ENCODE results near the gene BIVM. TPM values are rescaled to one million over a fixed set of nuclear protein-coding genes. Genes with fewer than 3 reads are reported as not detected.

BIVM gene
- polyA plus RNA-seq, 4 donors: 40.5 to 69.1 (median 50.2) TPM

- DNase-seq (ENCODE audit: low read depth in 4 of 4, low spot score in 3 of 4): no peak
These were observed 78.4 kb downstream of the BIVM start for GRCh38 chr13:102877303-102877702.

DNA sequence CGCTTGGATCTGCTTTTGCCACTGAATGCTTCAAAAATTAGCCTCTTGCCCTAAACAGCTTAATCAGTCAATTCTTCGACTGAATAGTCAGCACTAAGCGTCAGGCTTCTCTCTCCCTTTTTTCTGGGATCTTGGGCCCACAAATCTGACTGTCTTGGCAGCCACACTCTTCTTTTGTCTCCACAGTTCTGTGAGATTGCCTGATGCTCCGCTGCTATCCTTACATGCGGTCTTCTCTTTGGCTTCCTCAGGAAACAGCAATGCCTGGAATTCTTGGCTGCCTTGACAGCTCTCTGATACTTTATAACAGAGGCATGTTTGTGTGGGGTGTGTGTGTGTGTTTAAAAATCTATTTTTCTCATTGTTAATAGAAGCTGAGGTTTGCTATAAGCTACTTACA lies 79.6 kb downstream of the BIVM start:
- DNase-seq (ENCODE audit: low read depth in 4 of 4, low spot score in 3 of 4): no peak

DNA sequence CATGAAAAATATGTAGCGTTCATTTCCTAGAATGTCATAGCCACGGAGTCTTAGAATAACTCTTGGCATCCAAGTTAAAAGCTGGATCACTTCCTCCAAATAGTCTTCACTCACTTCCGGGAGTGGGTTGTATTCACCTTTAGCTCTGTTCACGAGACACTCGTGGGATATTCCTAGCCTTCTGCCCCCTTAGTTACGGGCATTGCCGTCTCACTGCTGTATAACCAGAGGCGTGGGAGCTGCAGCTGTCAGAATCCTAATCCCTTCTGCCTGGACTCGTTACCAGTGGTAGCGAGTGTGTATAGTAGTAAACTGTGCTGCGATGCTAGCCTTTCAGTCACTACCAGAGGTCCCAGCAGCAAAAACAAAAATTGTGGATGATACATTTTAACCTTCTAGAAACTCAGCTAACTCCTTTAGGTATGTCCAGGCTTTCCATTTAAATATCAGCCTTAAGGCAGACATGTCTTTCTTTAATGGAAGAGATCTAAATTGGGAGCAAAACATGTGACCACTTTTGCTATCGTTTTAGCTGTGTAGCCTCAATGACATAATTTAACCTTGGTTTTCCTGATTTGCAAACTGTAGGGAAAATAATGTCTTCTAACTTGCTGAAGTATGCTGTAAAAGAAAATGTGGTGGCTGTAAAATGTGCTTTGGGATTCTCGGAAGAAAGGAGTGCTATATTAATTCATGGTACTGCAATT lies 81.0 kb downstream of the BIVM start:
- no peak for DNase-seq (ENCODE audit: low read depth in 4 of 4, low spot score in 3 of 4)

DNA sequence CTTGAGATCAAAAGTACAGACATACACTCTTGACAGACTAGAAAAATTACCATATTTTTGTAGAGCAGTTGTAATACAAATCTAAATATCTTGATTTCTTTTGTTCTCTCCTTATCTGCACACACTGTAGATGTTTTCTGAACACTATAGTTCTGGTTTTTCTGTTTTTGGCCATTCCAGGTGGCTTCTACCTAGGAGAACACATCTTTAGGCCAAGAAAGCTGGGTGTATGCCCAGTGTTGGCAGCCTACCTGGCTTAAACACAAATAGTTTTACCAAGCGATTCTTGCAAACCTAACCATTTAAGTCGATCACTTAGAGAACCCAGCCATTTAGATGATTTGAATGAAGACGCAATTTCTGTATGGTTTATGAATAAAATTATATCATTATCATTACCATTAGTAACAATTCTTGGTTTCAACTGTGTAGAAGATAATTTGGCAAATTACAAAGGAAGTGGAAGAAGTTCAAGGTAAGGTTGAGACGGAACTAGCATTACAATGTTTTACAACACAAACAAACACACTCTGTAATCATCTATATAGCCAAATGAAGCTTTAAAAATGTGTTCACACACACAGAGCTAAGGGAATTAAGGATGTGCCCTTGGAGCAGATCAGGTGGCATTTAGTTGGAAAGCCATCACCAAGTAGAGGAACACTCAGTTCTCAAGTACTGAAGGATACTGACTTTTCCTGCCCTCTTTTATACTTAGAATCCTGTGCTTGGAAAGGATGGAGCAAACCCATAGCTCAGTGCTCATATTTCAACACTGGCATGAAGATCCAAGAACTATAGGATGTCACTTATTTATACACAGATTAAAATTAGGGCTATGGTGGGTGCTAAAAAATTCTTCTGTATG lies 83.1 kb downstream of the BIVM start:
- no peak for DNase-seq (ENCODE audit: low read depth in 4 of 4, low spot score in 3 of 4)

Other genes starting within 250 kb of the BIVM start
- gene TPP2, start 202.1 kb upstream of the BIVM start, polyA plus RNA-seq (ENCODE audit: insufficient read length in 4 of 4): 10 to 100 TPM; 50.1 to 67.4 (median 63.4) TPM
- 1 to 10 TPM in 1 of 4 donors, under 1 TPM in 2, not detected in 1; 0.50 to 1.1 (median 0.85) TPM for gene METTL21C, start 104.1 kb upstream of the BIVM start, polyA plus RNA-seq (ENCODE audit: insufficient read length in 4 of 4)
- gene TEX30, start 25.3 kb upstream of the BIVM start, polyA plus RNA-seq (ENCODE audit: insufficient read length in 4 of 4): 10 to 100 TPM; 21.5 to 34.8 (median 32.3) TPM
- 10 to 100 TPM; 46.7 to 70.0 (median 57.1) TPM for gene POGLUT2, start 143 bp upstream of the BIVM start, polyA plus RNA-seq (ENCODE audit: insufficient read length in 4 of 4)
- gene ERCC5, start 46.9 kb downstream of the BIVM start, polyA plus RNA-seq (ENCODE audit: insufficient read length in 4 of 4): 10 to 100 TPM; 52.2 to 87.4 (median 83.4) TPM

Measured in left renal pelvis (tissue), 4 donors.